Esophagus muscularis mucosa (tissue), 4 donors: ENCODE results near the gene SRPK3.

ENCODE experiments used
- CTCF ChIP-seq, 3 experiments: fragments of 200-600 bp in 2 of 3; fragments of 450-650 bp in 1 of 3; sonication (generic) in 2 of 3; IDR thresholded peaks; one replicate each; pipeline ENCODE4 v1.5.1; 2017 to 2019; ENCODE audit warnings: antibody characterized with exemption in 3 of 3, mild to moderate bottlenecking in 2 of 3, moderate library complexity in 1 of 3
- EP300 ChIP-seq: sonication (generic); formaldehyde crosslinking; IDR thresholded peaks from one replicate; pipeline ENCODE4 v1.6.1; 2017; ENCODE audit warnings: antibody characterized with exemption
- POLR2A ChIP-seq: fragments of 450-650 bp; IDR thresholded peaks from one replicate; pipeline ENCODE4 v1.6.1; 2017; ENCODE audit warnings: antibody characterized with exemption, moderate library complexity, mild to moderate bottlenecking, low read depth
- POLR2AphosphoS5 ChIP-seq, 2 donors: sonication (generic); formaldehyde crosslinking; IDR thresholded peaks; one replicate each; pipeline ENCODE4 v1.6.1; 2017; ENCODE audit warnings: antibody characterized with exemption in 2 of 2

GRCh38 chrX:153799326-153799725 is 18.5 kb downstream of the SRPK3 start:
- no peak for TF ChIP-seq CTCF (IDR thresholded peaks at IDR 0.05)
- no peak for TF ChIP-seq POLR2A
- TF ChIP-seq POLR2AphosphoS5 (IDR thresholded peaks at IDR 0.05): no peak
- TF ChIP-seq EP300: no peak
